Hepatocyte (in vitro differentiated cells): ENCODE data around the gene HSPH1. TPM values are rescaled to one million over a fixed set of nuclear protein-coding genes. Genes with fewer than 3 reads are reported as not detected.

ENCODE experiments used
- DNase-seq: peaks from one replicate; pipeline ENCODE4 v3.0.0-alpha.2; 2016; ENCODE audit warnings: low spot score
- H2AFZ ChIP-seq: fragments of 200-600 bp; sonication (generic); 2 replicates; pipeline ENCODE4 v1.6.0; 2016; ENCODE audit warnings: antibody characterized with exemption, mild to moderate bottlenecking
- H3K27ac ChIP-seq: fragments of 200-600 bp; sonication (generic); 2 replicates; pipeline ENCODE4 v1.5.1; 2016; ENCODE audit warnings: mild to moderate bottlenecking
- H3K27me3 ChIP-seq: fragments of 200-600 bp; sonication (generic); 2 replicates; pipeline ENCODE4 v1.6.1; 2016
- H3K36me3 ChIP-seq: fragments of 200-600 bp; sonication (generic); replicated peaks from 2 replicates; pipeline ENCODE4 v1.5.1; 2016; ENCODE audit warnings: low read depth; ENCODE audit not compliant: insufficient read depth
- H3K4me1 ChIP-seq: fragments of 200-600 bp; sonication (generic); 2 replicates; pipeline ENCODE4 v1.5.1; 2016; ENCODE audit warnings: mild to moderate bottlenecking, moderate library complexity; ENCODE audit not compliant: insufficient read depth
- H3K4me2 ChIP-seq: fragments of 200-600 bp; sonication (generic); 2 replicates; pipeline ENCODE4 v1.6.0; 2016
- H3K4me3 ChIP-seq: fragments of 200-600 bp; sonication (generic); 2 replicates; pipeline ENCODE4 v1.5.1; 2016; ENCODE audit warnings: mild to moderate bottlenecking
- H3K79me2 ChIP-seq: fragments of 200-600 bp; sonication (generic); 2 replicates; pipeline ENCODE4 v1.6.0; 2017; ENCODE audit warnings: mild to moderate bottlenecking
- H3K9me2 ChIP-seq: fragments of 200-600 bp; sonication (generic); replicated peaks from 2 replicates; pipeline ENCODE4 v1.6.0; 2017; ENCODE audit warnings: mild to moderate bottlenecking; ENCODE audit not compliant: insufficient read depth
- H3K9me3 ChIP-seq: fragments of 200-600 bp; sonication (generic); 2 replicates; pipeline ENCODE4 v1.5.1; 2016; ENCODE audit warnings: low read depth, mild to moderate bottlenecking
- H4K20me1 ChIP-seq: fragments of 200-600 bp; sonication (generic); 2 replicates; pipeline ENCODE4 v1.6.0; 2016; ENCODE audit warnings: mild to moderate bottlenecking; ENCODE audit not compliant: insufficient read depth, poor library complexity, severe bottlenecking
- CTCF ChIP-seq: fragments of 200-600 bp; sonication (generic); IDR thresholded peaks from 2 replicates; pipeline ENCODE4 v1.5.1; 2016; ENCODE audit warnings: antibody characterized with exemption, mild to moderate bottlenecking; ENCODE audit not compliant: poor library complexity
- EZH2 ChIP-seq: fragments of 200-600 bp; sonication (generic); IDR thresholded peaks from 2 replicates; pipeline ENCODE4 v1.6.1; 2016; ENCODE audit warnings: antibody characterized with exemption, mild to moderate bottlenecking, borderline replicate concordance
- EZH2phosphoT487 ChIP-seq: fragments of 200-600 bp; sonication (generic); IDR thresholded peaks from one replicate; pipeline ENCODE4 v1.6.1; 2018; ENCODE audit warnings: antibody characterized with exemption, mild to moderate bottlenecking, low read depth, moderate library complexity; ENCODE audit not compliant: unreplicated experiment, severe bottlenecking
- WGBS: methylation state at CpG from one replicate; pipeline ENCODE4 v1.1.6; 2016; ENCODE audit warnings: low lambda C conversion rate; ENCODE audit errors: missing lambda C conversion rate; 5-methylcytosine and 5-hydroxymethylcytosine counted together
- polyA plus RNA-seq: library from polyadenylated mRNA; unstranded; fragments of >200 nt; fragmentation: Nextera tagmentation; extraction: Ambion mirVana; gene quantifications from 2 replicates; pipeline ENCODE4 v1.2.1, GENCODE V29; 2016
- total RNA-seq: library from RNA; depleted of rRNA; stranded (reverse); fragments of >200 nt; gene quantifications from 2 replicates; pipeline ENCODE4 v1.2.3, GENCODE V29; 2014

HSPH1 gene
- total and polyA plus RNA-seq, 2 experiments from 2014 or later = 64.1 to 74.2 TPM

GRCh38 chr13:31089649-31090048 lies 72.1 kb downstream of the HSPH1 start:
- WGBS = 90% methylated on average over 3 of the region's 3 CpGs

GRCh38 chr13:31088826-31089420 lies 72.8 kb downstream of the HSPH1 start:
- Histone ChIP-seq H3K9me3 (no peaks in the 10 kb centered on the region), H3K27ac (no peak overlapping the region), H3K27me3 (no peaks in the 10 kb centered on the region), H4K20me1 (no peaks in the 10 kb centered on the region), H3K36me3 (no peaks in the 10 kb centered on the region), H2AFZ (no peak overlapping the region), H3K79me2 (no peaks in the 10 kb centered on the region), H3K4me2 (no peak overlapping the region), H3K4me3 (no peak overlapping the region), H3K4me1 (no peaks in the 10 kb centered on the region), H3K9me2 (no peaks in the 10 kb centered on the region)
- WGBS = 72% methylated on average over 8 of the region's 8 CpGs
- no peak for DNase-seq
- TF ChIP-seq EZH2phosphoT487 (no peak), CTCF (no peak), EZH2 (no peak)

More at GRCh38 chr13:31089649-31090048, 72.1 kb downstream of the HSPH1 start:
- Histone ChIP-seq H3K27ac (no peak overlapping the region), H3K9me3 (no peaks in the 10 kb centered on the region), H3K27me3 (no peaks in the 10 kb centered on the region), H3K79me2 (no peaks in the 10 kb centered on the region), H3K9me2 (no peaks in the 10 kb centered on the region), H3K4me3 (no peak overlapping the region), H3K4me2 (no peak overlapping the region), H3K36me3 (no peaks in the 10 kb centered on the region), H4K20me1 (no peaks in the 10 kb centered on the region), H2AFZ (no peak overlapping the region), H3K4me1 (no peaks in the 10 kb centered on the region)
- TF ChIP-seq EZH2 (no peak), EZH2phosphoT487 (no peak), CTCF (no peak)
- DNase-seq = no peak

Other genes with a start within 250 kb of the HSPH1 start
- 0.36 and 0.57 TPM in 2 replicates for gene TEX26, start 229.2 kb downstream of the HSPH1 start, total RNA-seq
- 1.0 and 1.1 TPM in 2 replicates for gene TEX26, start 229.2 kb downstream of the HSPH1 start, polyA plus RNA-seq
- 10.8 TPM in 2 replicates for gene B3GLCT, start 38.1 kb upstream of the HSPH1 start, total RNA-seq
- gene B3GLCT, start 38.1 kb upstream of the HSPH1 start, polyA plus RNA-seq = 5.7 TPM in 2 replicates